HepG2 (cell line): ENCODE data around the gene JPH3. TPM values are rescaled to one million over a fixed set of nuclear protein-coding genes. Genes with fewer than 3 reads are reported as not detected.

Experiments used
- ATAC-seq: fragments of 200-7000 bp; cut with Tn5 transposase; 3 replicates; pipeline ENCODE4 v1.9.1; 2020; ENCODE audit warnings: mild to moderate bottlenecking, moderate library complexity
- BruUV-seq: library from RNA; stranded (reverse); fragments of 400-500 nt; replicated peaks from 2 replicates; lab custom pipeline; 2021; lab: Mats Ljungman, UMichigan
- CTCF ChIA-PET: fragments of 300-600 bp; formaldehyde crosslinking; extraction: SDS; loops from one replicate; lab custom pipeline; 2021; ENCODE audit warnings: low total read pairs, inconsistent platforms, low intra/inter-chr PET ratio; lab: Yijun Ruan, JAX
- POLR2A ChIA-PET: fragments of 350-600 bp; sonication (Branson Sonifier 250); formaldehyde crosslinking; loops from one replicate; lab custom pipeline; 2020; ENCODE audit warnings: antibody characterized with exemption, inconsistent platforms; lab: Yijun Ruan, JAX
- DNase-seq: peaks from one replicate; pipeline ENCODE4 v3.0.0-alpha.2; 2015; ENCODE audit warnings: low spot score
- FAIRE-seq: peaks from 3 replicates; lab custom pipeline; 2011; peaks lifted over from hg19 to GRCh38; lab: Jason Lieb, UNC
- H2AFZ ChIP-seq: one replicate; pipeline ENCODE4 v1.6.1; 2011; ENCODE audit warnings: low read length, inconsistent platforms
- H3K27ac ChIP-seq: fragments of 300-600 bp; 3 replicates; pipeline ENCODE4 v1.8.0; 2011; ENCODE audit warnings: mixed run types, mild to moderate bottlenecking, mixed read lengths, low read length, inconsistent platforms; ENCODE audit not compliant: insufficient read depth; ENCODE audit errors: extremely low read length
- H3K27me3 ChIP-seq, 2 experiments: fragments of 200-600 bp in 1 of 2; 2 replicates in 1 of 2; 3 replicates in 1 of 2; pipeline versions ENCODE4 v1.6.0 to v1.8.0; 2011; ENCODE audit warnings: low read length in 2 of 2, mild to moderate bottlenecking in 2 of 2, moderate library complexity in 2 of 2, inconsistent platforms in 1 of 2; ENCODE audit not compliant: insufficient read depth in 2 of 2, control insufficient read depth in 1 of 2
- H3K36me3 ChIP-seq, 2 experiments: fragments of 200-600 bp in 1 of 2; replicated peaks in 1 of 2; 2 replicates in 1 of 2; 3 replicates in 1 of 2; pipeline versions ENCODE4 v1.5.1 to v1.8.0; 2011; ENCODE audit warnings: low read length in 2 of 2, inconsistent platforms in 1 of 2; ENCODE audit not compliant: insufficient read depth in 2 of 2, control insufficient read depth in 1 of 2
- H3K4me1 ChIP-seq: 2 replicates; pipeline ENCODE4 v1.5.1; 2012; ENCODE audit warnings: low read length, inconsistent platforms; ENCODE audit not compliant: insufficient read depth
- H3K4me2 ChIP-seq: 2 replicates; pipeline ENCODE4 v1.6.0; 2011; ENCODE audit warnings: low read depth, low read length, inconsistent platforms
- H3K4me3 ChIP-seq, 3 experiments: fragments of 200-600 bp in 1 of 3; sonication (generic), shearing (Covaris generic) in 1 of 3; replicated peaks in 1 of 3; 2 replicates each; pipeline ENCODE4 v1.5.1; 2011 to 2016; ENCODE audit warnings: low read length in 3 of 3, inconsistent platforms in 2 of 3, low read depth in 2 of 3, mild to moderate bottlenecking in 2 of 3, control low read depth in 1 of 3, mixed read lengths in 1 of 3; ENCODE audit not compliant: insufficient read depth in 1 of 3
- H3K79me2 ChIP-seq: one replicate; pipeline ENCODE4 v1.6.1; 2011; ENCODE audit warnings: low read length, inconsistent platforms; ENCODE audit not compliant: insufficient read depth
- H3K9ac ChIP-seq: 2 replicates; pipeline ENCODE4 v1.6.0; 2011; ENCODE audit warnings: mild to moderate bottlenecking, low read depth, low read length, inconsistent platforms; ENCODE audit not compliant: insufficient read depth
- H3K9me3 ChIP-seq: 2 replicates; pipeline ENCODE4 v1.5.1; 2012; ENCODE audit warnings: mild to moderate bottlenecking, low read length
- H4K20me1 ChIP-seq: 2 replicates; pipeline ENCODE4 v1.6.0; 2011; ENCODE audit warnings: inconsistent platforms, mild to moderate bottlenecking, low read length, moderate library complexity; ENCODE audit not compliant: insufficient read depth
- LCORL ChIP-seq, 2 experiments: fragments of 450-650 bp in 1 of 2; sonication (generic) in 1 of 2; formaldehyde crosslinking in 1 of 2; IDR thresholded peaks; 2 replicates each; pipeline versions ENCODE4 v1.5.0 to v1.6.1; 2017 to 2020; ENCODE audit warnings: antibody characterized with exemption in 1 of 2, missing genetic modification reagents in 1 of 2
- MIER3 ChIP-seq: IDR thresholded peaks from 2 replicates; pipeline ENCODE4 v1.6.1; 2016; ENCODE audit warnings: missing compliant biosample characterization, borderline replicate concordance
- MYC ChIP-seq: sonication (generic); formaldehyde crosslinking; IDR thresholded peaks from 2 replicates; pipeline ENCODE4 v1.9.0; 2021; ENCODE audit warnings: missing genetic modification reagents, borderline replicate concordance
- RAD21 ChIP-seq: fragments of 450-650 bp; formaldehyde crosslinking; IDR thresholded peaks from 2 replicates; pipeline ENCODE4 v1.5.0; 2020; ENCODE audit warnings: mild to moderate bottlenecking
- ZFX ChIP-seq: sonication (generic); formaldehyde crosslinking; IDR thresholded peaks from 2 replicates; pipeline ENCODE4 v1.4.0; 2020; ENCODE audit warnings: mild to moderate bottlenecking, low read depth, missing genetic modification reagents, moderate library complexity
- ZNF121 ChIP-seq: sonication (generic); formaldehyde crosslinking; IDR thresholded peaks from 2 replicates; pipeline ENCODE4 v1.5.0; 2020; ENCODE audit warnings: mild to moderate bottlenecking, missing genetic modification reagents
- WGBS: methylation state at CpG from one replicate; pipeline ENCODE4 v1.1.6; 2017; ENCODE audit warnings: low lambda C conversion rate; 5-methylcytosine and 5-hydroxymethylcytosine counted together
- in situ Hi-C: cut with HindIII; loops from 2 replicates; pipeline ENCODE4 v1.10.0; 2017; ENCODE audit warnings: low pct_unique_long_range_greater_than_20kb; ENCODE audit not compliant: extremely low pct_ligation_motif_present
- intact Hi-C: fragments of 100-400 bp; cut with micrococcal nuclease; formaldehyde crosslinking; loops from one replicate; pipeline ENCODE4 v1.10.0; 2022; ENCODE audit not compliant: unreplicated experiment
- polyA plus RNA-seq, 8 experiments: library from polyadenylated mRNA; depleted of rRNA in 3 of 8; stranded (reverse) in 7 of 8; unstranded in 1 of 8; fragments of >200 nt; fragmentation: Illumina TruSeq in 4 of 8; extraction: Trizol in 4 of 8; gene quantifications; 2 replicates each; pipeline versions ENCODE4 v1.2.1 to v1.2.3, GENCODE V29; 2011 to 2016; ENCODE audit warnings: low read depth in 4 of 8, missing spikeins in 1 of 8, mixed read lengths in 1 of 8; ENCODE audit not compliant: insufficient read depth in 1 of 8
- total RNA-seq, 5 experiments: library from RNA; depleted of rRNA; stranded (reverse); fragments of >200 nt; fragmentation: Illumina TruSeq; extraction: Trizol; gene quantifications; 2 replicates each; pipeline ENCODE4 v1.2.3, GENCODE V29; 2016; ENCODE audit warnings: low read depth in 1 of 5
- TF ChIP-seq, protein P1 (sequence below): sonication (generic); formaldehyde crosslinking; IDR thresholded peaks from 2 replicates; pipeline ENCODE4 v1.8.0; 2022; ENCODE audit warnings: missing genetic modification reagents, mild to moderate bottlenecking, moderate library complexity, borderline replicate concordance
- TF ChIP-seq, protein P2 (sequence below): sonication (generic); formaldehyde crosslinking; IDR thresholded peaks from 2 replicates; pipeline ENCODE4 v1.4.0; 2020; ENCODE audit warnings: mild to moderate bottlenecking, missing genetic modification reagents
- TF ChIP-seq, protein P3 (sequence below): sonication (generic); formaldehyde crosslinking; IDR thresholded peaks from 2 replicates; pipeline ENCODE4 v1.4.0; 2020; ENCODE audit warnings: missing genetic modification reagents
- TF ChIP-seq, protein P4 (sequence below): sonication (generic); formaldehyde crosslinking; IDR thresholded peaks from 2 replicates; pipeline ENCODE4 v1.4.0; 2020; ENCODE audit warnings: missing genetic modification reagents, mild to moderate bottlenecking, borderline replicate concordance

JPH3 gene
- total and polyA plus RNA-seq, 2 of the 13 experiments (the other 11 are each of a cell fraction or from before 2014, with no cell fraction given), result not detected

DNA sequence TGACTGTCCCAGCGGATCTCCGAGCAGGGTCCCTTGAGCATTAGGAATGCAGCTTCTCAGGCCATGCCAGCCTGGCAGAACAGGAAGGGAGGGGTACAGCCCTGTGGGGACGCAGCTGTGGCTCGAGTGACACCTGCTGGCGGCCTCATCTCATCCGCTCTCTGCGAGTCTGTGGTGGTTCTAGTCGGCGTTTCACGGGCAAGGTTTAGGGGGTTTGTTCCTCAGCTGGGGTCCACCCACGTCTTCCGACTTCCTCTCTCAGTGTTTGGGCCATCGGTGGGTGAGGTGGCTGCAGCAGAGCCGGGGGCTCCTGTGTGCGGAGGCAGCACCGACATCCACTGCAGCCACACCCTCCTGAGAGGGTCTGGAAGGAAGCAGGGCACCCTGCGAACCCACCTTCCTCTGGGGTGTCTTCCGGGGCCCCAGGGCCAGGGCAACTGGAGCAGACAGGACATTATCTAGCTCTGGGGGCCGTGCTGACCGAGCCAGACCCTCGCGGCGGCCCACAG lies 33.3 kb downstream of the JPH3 start (continued):
- TF ChIP-seq, protein P1, sequence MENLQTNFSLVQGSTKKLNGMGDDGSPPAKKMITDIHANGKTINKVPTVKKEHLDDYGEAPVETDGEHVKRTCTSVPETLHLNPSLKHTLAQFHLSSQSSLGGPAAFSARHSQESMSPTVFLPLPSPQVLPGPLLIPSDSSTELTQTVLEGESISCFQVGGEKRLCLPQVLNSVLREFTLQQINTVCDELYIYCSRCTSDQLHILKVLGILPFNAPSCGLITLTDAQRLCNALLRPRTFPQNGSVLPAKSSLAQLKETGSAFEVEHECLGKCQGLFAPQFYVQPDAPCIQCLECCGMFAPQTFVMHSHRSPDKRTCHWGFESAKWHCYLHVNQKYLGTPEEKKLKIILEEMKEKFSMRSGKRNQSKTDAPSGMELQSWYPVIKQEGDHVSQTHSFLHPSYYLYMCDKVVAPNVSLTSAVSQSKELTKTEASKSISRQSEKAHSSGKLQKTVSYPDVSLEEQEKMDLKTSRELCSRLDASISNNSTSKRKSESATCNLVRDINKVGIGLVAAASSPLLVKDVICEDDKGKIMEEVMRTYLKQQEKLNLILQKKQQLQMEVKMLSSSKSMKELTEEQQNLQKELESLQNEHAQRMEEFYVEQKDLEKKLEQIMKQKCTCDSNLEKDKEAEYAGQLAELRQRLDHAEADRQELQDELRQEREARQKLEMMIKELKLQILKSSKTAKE (CRISPR knock-in tag), result no peak

DNA sequence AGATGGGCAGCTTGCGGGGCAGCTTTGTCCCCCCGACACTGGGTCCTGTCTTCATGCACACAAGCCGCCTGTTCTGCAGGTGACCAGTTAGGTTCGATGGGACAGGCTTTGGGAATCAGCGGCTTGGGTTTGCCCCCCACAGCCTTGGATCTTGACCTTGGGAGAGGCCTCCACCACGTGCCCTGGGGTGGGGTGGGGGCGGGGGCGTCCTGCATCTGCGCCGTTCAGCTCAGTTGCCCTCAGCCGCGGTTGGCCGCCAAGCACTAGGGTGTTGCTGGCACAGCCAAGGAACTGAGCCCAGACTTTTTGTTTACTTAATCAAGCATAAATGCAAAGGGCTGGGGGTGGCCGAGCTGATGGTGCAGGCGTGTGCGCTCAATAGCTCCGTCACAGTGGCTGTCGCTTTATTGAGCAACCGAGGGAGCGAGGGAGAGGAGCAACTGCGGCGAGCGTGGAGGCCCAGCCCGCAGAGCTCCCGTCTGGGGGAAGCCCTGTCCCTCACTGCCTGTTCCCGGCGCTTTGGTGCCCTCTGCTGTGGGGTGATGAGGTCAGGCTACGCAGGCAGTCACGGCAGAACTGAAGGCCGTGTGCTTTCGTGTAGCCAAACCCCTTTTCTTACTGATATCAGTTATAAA lies 33.9 kb downstream of the JPH3 start:
- peak overlapping the region; percentile 19 to 62 (median 20); a peak in 1 of 6 replicates for H3K4me3 ChIP-seq
- H3K27ac ChIP-seq, result no peak overlapping the region
- WGBS, result 14% methylated on average over 15 of the region's 31 CpGs
- H3K4me1 ChIP-seq, result peaks cover 11% of the 10 kb centered on the region; the same call in 1 of the 2 replicates
- no TSS peak for BruUV-seq
- H3K4me2 ChIP-seq, result peak overlapping the region; percentile 73
- in situ Hi-C loops (loop anchor here (5.0 kb wide), 1 partner anchor 49 kb away; no protein-coding TSS in a partner anchor), intact Hi-C loops (loop anchor here (1.0 to 5.0 kb wide), 3 partner anchors 48 to 220 kb away; no protein-coding TSS in a partner anchor)
- POLR2A ChIA-PET, result interaction anchor here (1.4 kb wide), 1 partner anchor 130 kb away, joined by 4 read pairs; the partner anchor contains the start of gene KLHDC4
- ATAC-seq (peak; percentile 92), FAIRE-seq (peak; percentile 93), DNase-seq (peak; percentile 75)
- H3K79me2 ChIP-seq, result no peaks in the 10 kb centered on the region
- H2AFZ ChIP-seq, result no peak overlapping the region
- no peaks in the 10 kb centered on the region; the same call in 1 of the 2 replicates for H4K20me1 ChIP-seq
- H3K9ac ChIP-seq, result no peak overlapping the region
- CTCF ChIA-PET, result interaction anchor here (0.8 to 2.7 kb wide), 6 partner anchors 48 to 220 kb away, joined by 3 to 53 read pairs (median 10); no protein-coding TSS in a partner anchor
- no peaks in the 10 kb centered on the region for H3K9me3 ChIP-seq
- no peaks in the 10 kb centered on the region for H3K36me3 ChIP-seq
- H3K27me3 ChIP-seq, result peaks cover 27 to 92% of the 10 kb centered on the region in 2 experiments; a peak in 4 of 5 replicates
- peak; percentile 56; the same call in 1 of the 2 replicates for TF ChIP-seq ZFX (CRISPR knock-in tag)
- TF ChIP-seq MIER3 (CRISPR knock-in tag), result peak; percentile 54; the same call in 1 of the 2 replicates
- no peak for TF ChIP-seq ZNF121 (CRISPR knock-in tag)
- TF ChIP-seq RAD21 (CRISPR knock-in tag), result peak; percentile 91
- TF ChIP-seq MYC (CRISPR knock-in tag), result peak; percentile 59; the same call in 1 of the 2 replicates
- TF ChIP-seq, protein P2, sequence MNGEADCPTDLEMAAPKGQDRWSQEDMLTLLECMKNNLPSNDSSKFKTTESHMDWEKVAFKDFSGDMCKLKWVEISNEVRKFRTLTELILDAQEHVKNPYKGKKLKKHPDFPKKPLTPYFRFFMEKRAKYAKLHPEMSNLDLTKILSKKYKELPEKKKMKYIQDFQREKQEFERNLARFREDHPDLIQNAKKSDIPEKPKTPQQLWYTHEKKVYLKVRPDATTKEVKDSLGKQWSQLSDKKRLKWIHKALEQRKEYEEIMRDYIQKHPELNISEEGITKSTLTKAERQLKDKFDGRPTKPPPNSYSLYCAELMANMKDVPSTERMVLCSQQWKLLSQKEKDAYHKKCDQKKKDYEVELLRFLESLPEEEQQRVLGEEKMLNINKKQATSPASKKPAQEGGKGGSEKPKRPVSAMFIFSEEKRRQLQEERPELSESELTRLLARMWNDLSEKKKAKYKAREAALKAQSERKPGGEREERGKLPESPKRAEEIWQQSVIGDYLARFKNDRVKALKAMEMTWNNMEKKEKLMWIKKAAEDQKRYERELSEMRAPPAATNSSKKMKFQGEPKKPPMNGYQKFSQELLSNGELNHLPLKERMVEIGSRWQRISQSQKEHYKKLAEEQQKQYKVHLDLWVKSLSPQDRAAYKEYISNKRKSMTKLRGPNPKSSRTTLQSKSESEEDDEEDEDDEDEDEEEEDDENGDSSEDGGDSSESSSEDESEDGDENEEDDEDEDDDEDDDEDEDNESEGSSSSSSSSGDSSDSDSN (CRISPR knock-in tag), result peak; percentile 95
- TF ChIP-seq, protein P3, sequence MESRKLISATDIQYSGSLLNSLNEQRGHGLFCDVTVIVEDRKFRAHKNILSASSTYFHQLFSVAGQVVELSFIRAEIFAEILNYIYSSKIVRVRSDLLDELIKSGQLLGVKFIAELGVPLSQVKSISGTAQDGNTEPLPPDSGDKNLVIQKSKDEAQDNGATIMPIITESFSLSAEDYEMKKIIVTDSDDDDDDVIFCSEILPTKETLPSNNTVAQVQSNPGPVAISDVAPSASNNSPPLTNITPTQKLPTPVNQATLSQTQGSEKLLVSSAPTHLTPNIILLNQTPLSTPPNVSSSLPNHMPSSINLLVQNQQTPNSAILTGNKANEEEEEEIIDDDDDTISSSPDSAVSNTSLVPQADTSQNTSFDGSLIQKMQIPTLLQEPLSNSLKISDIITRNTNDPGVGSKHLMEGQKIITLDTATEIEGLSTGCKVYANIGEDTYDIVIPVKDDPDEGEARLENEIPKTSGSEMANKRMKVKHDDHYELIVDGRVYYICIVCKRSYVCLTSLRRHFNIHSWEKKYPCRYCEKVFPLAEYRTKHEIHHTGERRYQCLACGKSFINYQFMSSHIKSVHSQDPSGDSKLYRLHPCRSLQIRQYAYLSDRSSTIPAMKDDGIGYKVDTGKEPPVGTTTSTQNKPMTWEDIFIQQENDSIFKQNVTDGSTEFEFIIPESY (CRISPR knock-in tag), result peak; percentile 7; the same call in 1 of the 2 replicates
- TF ChIP-seq, protein P4, sequence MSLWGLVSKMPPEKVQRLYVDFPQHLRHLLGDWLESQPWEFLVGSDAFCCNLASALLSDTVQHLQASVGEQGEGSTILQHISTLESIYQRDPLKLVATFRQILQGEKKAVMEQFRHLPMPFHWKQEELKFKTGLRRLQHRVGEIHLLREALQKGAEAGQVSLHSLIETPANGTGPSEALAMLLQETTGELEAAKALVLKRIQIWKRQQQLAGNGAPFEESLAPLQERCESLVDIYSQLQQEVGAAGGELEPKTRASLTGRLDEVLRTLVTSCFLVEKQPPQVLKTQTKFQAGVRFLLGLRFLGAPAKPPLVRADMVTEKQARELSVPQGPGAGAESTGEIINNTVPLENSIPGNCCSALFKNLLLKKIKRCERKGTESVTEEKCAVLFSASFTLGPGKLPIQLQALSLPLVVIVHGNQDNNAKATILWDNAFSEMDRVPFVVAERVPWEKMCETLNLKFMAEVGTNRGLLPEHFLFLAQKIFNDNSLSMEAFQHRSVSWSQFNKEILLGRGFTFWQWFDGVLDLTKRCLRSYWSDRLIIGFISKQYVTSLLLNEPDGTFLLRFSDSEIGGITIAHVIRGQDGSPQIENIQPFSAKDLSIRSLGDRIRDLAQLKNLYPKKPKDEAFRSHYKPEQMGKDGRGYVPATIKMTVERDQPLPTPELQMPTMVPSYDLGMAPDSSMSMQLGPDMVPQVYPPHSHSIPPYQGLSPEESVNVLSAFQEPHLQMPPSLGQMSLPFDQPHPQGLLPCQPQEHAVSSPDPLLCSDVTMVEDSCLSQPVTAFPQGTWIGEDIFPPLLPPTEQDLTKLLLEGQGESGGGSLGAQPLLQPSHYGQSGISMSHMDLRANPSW (CRISPR knock-in tag), result no peak
- no peak for TF ChIP-seq LCORL (IDR thresholded peaks at IDR 0.05)
- TF ChIP-seq LCORL (CRISPR knock-in tag; IDR thresholded peaks at IDR 0.05), result peak; percentile 62; the same call in 1 of the 2 replicates
